SU-DHL-6 (cell line): Measurements from ENCODE around the gene PAN3.

Experiments used
- EZH2phosphoT487 ChIP-seq: fragments of 200-600 bp; sonication (generic), shearing (Covaris generic); conservative IDR thresholded peaks from 2 replicates; pipeline ENCODE4 v1.6.1; 2018; ENCODE audit warnings: mild to moderate bottlenecking, antibody characterized with exemption, low read length, moderate library complexity, mixed read lengths
- TF ChIP-seq, protein P1 (sequence below): fragments of 200-600 bp; sonication (generic); IDR thresholded peaks from one replicate; pipeline ENCODE4 v1.5.1; 2017; ENCODE audit warnings: antibody characterized with exemption, mild to moderate bottlenecking, low read length, moderate library complexity; ENCODE audit not compliant: insufficient read depth, poor library complexity, severe bottlenecking

GRCh38 chr13:28237944-28238343 lies 99.6 kb downstream of the PAN3 start:
- TF ChIP-seq, protein P1, sequence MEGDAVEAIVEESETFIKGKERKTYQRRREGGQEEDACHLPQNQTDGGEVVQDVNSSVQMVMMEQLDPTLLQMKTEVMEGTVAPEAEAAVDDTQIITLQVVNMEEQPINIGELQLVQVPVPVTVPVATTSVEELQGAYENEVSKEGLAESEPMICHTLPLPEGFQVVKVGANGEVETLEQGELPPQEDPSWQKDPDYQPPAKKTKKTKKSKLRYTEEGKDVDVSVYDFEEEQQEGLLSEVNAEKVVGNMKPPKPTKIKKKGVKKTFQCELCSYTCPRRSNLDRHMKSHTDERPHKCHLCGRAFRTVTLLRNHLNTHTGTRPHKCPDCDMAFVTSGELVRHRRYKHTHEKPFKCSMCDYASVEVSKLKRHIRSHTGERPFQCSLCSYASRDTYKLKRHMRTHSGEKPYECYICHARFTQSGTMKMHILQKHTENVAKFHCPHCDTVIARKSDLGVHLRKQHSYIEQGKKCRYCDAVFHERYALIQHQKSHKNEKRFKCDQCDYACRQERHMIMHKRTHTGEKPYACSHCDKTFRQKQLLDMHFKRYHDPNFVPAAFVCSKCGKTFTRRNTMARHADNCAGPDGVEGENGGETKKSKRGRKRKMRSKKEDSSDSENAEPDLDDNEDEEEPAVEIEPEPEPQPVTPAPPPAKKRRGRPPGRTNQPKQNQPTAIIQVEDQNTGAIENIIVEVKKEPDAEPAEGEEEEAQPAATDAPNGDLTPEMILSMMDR = no peak
- no peak for TF ChIP-seq EZH2phosphoT487
